Stimulated activated CD4-positive, alpha-beta T cell treated with anti-CD3 and anti-CD28 coated beads, Interleukin-4, amount 100 ng/mL, for 1 hour (primary cell): ENCODE measurements around the gene SLC35G6.
"Not testable (repeated sequence)": the region's sequence is repeated elsewhere in the genome, so short reads cannot be mapped to it uniquely, and the experiment has no call there.

Experiments used
- DNase-seq: peaks from one replicate; pipeline ENCODE4 v3.0.0-alpha.2; 2020

The SLC35G6 gene

GRCh38 chr17:7479213-7480088 is 1.8 kb upstream of the SLC35G6 start, which contains the start of gene ZBTB4:
Gene ZBTB4 (minus strand): TSS chr17:7479631. CDS start chr17:7466801, 12,830 bp downstream.
- peak; percentile 70 for DNase-seq

- no peak for DNase-seq
Measured at GRCh38 chr17:7480089-7480384, 1.2 kb upstream of the SLC35G6 start.

GRCh38 chr17:7481842-7482741 is 846 bp downstream of the SLC35G6 start:
- not testable (repeated sequence) for DNase-seq

DNA sequence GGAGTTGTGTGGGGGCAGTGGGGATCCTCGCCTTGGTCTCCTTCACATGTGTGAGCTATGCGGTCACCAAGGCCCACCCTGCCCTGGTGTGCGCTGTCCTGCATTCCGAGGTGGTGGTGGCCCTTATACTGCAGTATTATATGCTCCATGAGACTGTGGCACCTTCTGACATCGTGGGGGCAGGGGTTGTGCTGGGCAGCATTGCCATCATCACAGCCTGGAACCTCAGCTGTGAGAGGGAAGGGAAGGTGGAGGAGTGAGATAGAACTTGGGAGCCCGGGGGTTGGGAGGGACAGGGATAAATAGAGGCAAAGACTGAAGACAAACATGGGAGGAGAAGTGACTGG is 1.5 kb downstream of the SLC35G6 start:
- not testable (repeated sequence) for DNase-seq

GRCh38 chr17:7483255-7484066 is 2.2 kb downstream of the SLC35G6 start:
- peak; percentile 88 for DNase-seq

- DNase-seq: peak; percentile 97
Measured at GRCh38 chr17:7484067-7484918, 3.0 kb downstream of the SLC35G6 start, which contains the start of gene POLR2A. Gene POLR2A (plus strand): TSS chr17:7484366.

DNA sequence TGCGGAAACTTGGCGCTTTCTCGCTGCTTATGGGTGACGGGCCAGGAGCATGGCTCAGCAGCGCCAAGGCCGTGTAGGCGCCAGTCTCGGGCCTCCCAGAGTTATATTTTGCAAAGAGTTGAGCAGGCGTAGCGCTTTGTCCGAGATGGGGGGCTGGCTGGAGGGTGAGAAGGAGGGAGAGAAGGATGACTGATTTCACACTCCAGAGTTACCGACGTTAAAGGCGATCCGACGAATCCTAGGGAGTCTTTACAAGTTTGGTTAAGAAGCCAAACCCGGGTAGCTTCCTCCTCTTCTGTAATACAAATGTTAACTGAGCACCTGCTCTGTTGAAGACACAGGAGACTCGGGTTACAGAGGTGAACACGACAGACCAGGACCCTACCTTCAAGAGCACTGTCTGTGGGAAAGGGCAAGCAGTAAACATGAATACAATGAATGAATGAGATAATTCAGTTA is 3.7 kb downstream of the SLC35G6 start:
- no peak for DNase-seq

- DNase-seq: no peak
Measured at GRCh38 chr17:7486181-7486580, 4.9 kb downstream of the SLC35G6 start.

- no peak for DNase-seq
Measured at GRCh38 chr17:7490144-7490543, 8.9 kb downstream of the SLC35G6 start.

DNA sequence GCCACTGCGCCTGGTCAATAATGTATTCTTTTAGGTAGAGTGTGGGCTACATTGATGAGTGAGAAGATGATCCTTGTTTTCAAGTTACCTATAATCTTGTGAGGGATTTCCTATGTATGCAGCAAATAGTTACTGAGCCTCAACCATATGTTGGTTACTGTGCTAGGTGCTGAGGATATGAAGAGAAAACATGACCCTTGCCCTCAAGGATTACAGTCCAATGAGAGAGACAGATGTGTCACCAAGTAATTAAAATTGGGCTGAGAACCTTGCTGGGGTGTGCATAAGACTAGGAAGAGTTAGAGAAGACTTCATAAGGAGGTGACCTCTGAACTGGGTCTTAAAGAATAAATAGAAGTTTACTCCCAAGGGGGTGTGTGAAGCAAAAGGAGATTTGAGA is 10.3 kb downstream of the SLC35G6 start:
- no peak for DNase-seq

DNA sequence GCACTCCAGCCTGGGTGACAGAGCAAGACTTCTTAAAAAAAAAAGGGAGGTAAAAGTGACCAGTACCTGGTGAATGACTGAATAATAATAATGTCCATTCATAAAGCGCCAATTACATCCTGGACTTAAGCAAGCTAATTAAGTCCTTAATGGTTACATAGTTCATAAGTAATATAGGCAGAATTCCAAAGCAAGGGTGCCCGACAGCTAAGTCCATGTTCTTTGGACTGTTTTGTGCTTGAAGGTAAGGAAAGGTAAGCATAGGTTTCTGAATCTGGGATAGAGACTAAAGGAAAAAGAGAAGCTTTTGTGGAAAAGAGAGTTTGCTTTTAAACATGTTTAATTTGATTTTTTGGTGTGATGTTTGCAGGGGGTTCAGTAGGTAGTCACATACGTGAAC is 12.7 kb downstream of the SLC35G6 start:
- no peak for DNase-seq

GRCh38 chr17:7495906-7496434 is 14.7 kb downstream of the SLC35G6 start:
- no peak for DNase-seq

DNA sequence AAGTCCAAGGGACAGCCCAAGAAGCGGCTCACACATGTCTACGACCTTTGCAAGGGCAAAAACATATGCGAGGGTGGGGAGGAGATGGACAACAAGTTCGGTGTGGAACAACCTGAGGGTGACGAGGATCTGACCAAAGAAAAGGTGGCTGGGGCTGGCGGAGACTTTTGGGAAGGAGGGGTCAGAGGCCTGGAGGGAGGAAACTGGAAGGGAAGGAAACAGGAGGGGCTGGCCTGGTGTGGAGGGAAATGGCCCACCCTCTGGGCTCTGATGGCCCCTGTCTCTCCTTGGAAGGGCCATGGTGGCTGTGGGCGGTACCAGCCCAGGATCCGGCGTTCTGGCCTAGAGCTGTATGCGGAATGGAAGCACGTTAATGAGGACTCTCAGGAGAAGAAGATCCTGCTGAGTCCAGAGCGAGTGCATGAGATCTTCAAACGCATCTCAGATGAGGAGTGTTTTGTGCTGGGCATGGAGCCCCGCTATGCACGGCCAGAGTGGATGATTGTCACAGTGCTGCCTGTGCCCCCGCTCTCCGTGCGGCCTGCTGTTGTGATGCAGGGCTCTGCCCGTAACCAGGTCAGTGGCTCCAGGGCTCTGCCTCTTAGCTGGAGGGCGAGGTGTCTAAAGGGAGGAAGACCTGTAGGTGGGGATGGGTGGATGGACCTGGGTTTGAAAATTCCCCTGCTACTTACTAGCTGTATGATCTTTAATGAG is 15.4 kb downstream of the SLC35G6 start:
- DNase-seq: no peak

GRCh38 chr17:7497228-7497627 is 16.0 kb downstream of the SLC35G6 start:
- DNase-seq: no peak

DNA sequence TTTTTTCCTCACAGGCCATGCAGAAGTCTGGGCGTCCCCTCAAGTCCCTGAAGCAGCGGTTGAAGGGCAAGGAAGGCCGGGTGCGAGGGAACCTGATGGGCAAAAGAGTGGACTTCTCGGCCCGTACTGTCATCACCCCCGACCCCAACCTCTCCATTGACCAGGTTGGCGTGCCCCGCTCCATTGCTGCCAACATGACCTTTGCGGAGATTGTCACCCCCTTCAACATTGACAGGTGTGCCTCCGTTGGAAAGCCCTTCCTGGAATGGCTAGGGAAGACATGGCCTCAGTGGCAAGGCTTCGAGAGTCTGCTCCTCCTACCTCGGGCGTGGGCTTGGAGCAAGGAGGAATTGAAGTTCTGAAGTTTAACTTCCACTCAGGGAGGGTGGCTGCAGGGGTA is 16.4 kb downstream of the SLC35G6 start:
- DNase-seq: no peak

- DNase-seq: no peak
Measured at GRCh38 chr17:7499161-7499560, 17.9 kb downstream of the SLC35G6 start.

DNA sequence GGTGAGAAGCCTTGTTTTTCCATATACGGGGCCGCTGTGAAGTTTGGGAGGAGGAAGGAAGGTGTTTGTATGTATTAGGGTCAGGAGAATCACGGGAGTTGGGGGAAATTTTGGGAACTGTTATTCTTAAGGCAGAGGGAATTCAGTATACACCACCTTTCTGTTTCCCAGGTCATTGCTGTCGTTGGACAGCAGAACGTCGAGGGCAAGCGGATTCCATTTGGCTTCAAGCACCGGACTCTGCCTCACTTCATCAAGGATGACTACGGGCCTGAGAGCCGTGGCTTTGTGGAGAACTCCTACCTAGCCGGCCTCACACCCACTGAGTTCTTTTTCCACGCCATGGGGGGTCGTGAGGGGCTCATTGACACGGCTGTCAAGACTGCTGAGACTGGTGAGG is 20.5 kb downstream of the SLC35G6 start:
- no peak for DNase-seq

GRCh38 chr17:7502171-7502847 is 21.1 kb downstream of the SLC35G6 start:
- DNase-seq: no peak

- DNase-seq: no peak
Measured at GRCh38 chr17:7502987-7503386, 21.7 kb downstream of the SLC35G6 start.

DNA sequence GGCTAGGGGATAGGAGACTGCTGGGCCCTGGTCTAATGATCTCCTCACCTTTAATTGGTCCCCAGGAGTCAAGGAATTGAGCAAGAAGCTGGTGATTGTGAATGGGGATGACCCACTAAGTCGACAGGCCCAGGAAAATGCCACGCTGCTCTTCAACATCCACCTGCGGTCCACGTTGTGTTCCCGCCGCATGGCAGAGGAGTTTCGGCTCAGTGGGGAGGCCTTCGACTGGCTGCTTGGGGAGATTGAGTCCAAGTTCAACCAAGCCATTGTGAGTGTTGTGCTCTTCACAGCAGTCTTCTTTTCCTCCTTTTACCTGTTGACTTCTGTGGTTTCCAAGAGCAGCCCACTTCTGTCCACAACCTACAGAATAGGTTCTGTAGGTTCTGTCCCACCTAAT is 22.3 kb downstream of the SLC35G6 start:
- no peak for DNase-seq
